Measurements from ENCODE around the gene SLC6A11. TPM values are rescaled to one million over a fixed set of nuclear protein-coding genes. Genes with fewer than 3 reads are reported as not detected.

SLC6A11 gene
- total RNA-seq, 2 experiments from 2014 or later = not detected

- H3K27ac ChIP-seq (ENCODE audit: low read depth, low read length, poor library complexity, severe bottlenecking) = no peak overlapping the region
- no peaks in the 10 kb centered on the region for H3K79me2 ChIP-seq (ENCODE audit: insufficient read depth, low read depth, low read length)
- H3K36me3 ChIP-seq (ENCODE audit: insufficient read depth, low read length) = no peaks in the 10 kb centered on the region
- CTCF ChIA-PET (ENCODE audit: unreplicated experiment) = no interaction called here
- intact Hi-C loops (cut with micrococcal nuclease; ENCODE audit: unreplicated experiment) = no loop called here
- no peak overlapping the region for H3K4me3 ChIP-seq (ENCODE audit: low read depth, low read length, poor library complexity, severe bottlenecking)
- H3K9me3 ChIP-seq (ENCODE audit: low read length) = peaks cover 7% of the 10 kb centered on the region; the same call in 1 of the 2 replicates
- no peaks in the 10 kb centered on the region for H4K20me1 ChIP-seq (ENCODE audit: insufficient read depth, low read length)
- H2AFZ ChIP-seq (ENCODE audit: low read length) = no peak overlapping the region
- DNase-seq (ENCODE audit: low spot score) = no peak
- POLR2A ChIA-PET = no interaction called here
- no peak for TF ChIP-seq CTCF (conservative IDR thresholded peaks at IDR 0.05; ENCODE audit: low read length)
- TF ChIP-seq EZH2phosphoT487 (IDR thresholded peaks at IDR 0.05; ENCODE audit: borderline replicate concordance, low read depth, low read length) = no peak
- BruUV-seq (replicated peaks) = no TSS peak
- H3K9me2 ChIP-seq (ENCODE audit: insufficient read depth, low read length) = no peaks in the 10 kb centered on the region
- H3K4me1 ChIP-seq (ENCODE audit: insufficient read depth, low read length, poor library complexity, severe bottlenecking) = no peaks in the 10 kb centered on the region
- no peak overlapping the region for H3K4me2 ChIP-seq (ENCODE audit: low read length)
These were observed 94.3 kb downstream of the SLC6A11 start for GRCh38 chr3:10910367-10910766.

GRCh38 chr3:10911350-10912002, 95.4 kb downstream of the SLC6A11 start:
- intact Hi-C loops (cut with micrococcal nuclease; ENCODE audit: unreplicated experiment) = no loop called here
- H3K9me2 ChIP-seq (ENCODE audit: insufficient read depth, low read length) = no peaks in the 10 kb centered on the region
- POLR2A ChIA-PET = no interaction called here

More at GRCh38 chr3:10911350-10912002, 95.4 kb downstream of the SLC6A11 start:
- H3K9me3 ChIP-seq (ENCODE audit: low read length) = peaks cover 7% of the 10 kb centered on the region; the same call in 1 of the 2 replicates
- no peak for DNase-seq (ENCODE audit: low spot score)
- no peaks in the 10 kb centered on the region for H4K20me1 ChIP-seq (ENCODE audit: insufficient read depth, low read length)
- TF ChIP-seq EZH2phosphoT487 (IDR thresholded peaks at IDR 0.05; ENCODE audit: borderline replicate concordance, low read depth, low read length) (no peak), CTCF (conservative IDR thresholded peaks at IDR 0.05; ENCODE audit: low read length) (no peak)
- no TSS peak for BruUV-seq (replicated peaks)
- H3K4me3 ChIP-seq (ENCODE audit: low read depth, low read length, poor library complexity, severe bottlenecking) = no peak overlapping the region
- CTCF ChIA-PET (ENCODE audit: unreplicated experiment) = no interaction called here
- H2AFZ ChIP-seq (ENCODE audit: low read length) = no peak overlapping the region
- H3K27ac ChIP-seq (ENCODE audit: low read depth, low read length, poor library complexity, severe bottlenecking) = no peak overlapping the region
- H3K4me2 ChIP-seq (ENCODE audit: low read length) = no peak overlapping the region
- no peaks in the 10 kb centered on the region for H3K79me2 ChIP-seq (ENCODE audit: insufficient read depth, low read depth, low read length)
- H3K4me1 ChIP-seq (ENCODE audit: insufficient read depth, low read length, poor library complexity, severe bottlenecking) = no peaks in the 10 kb centered on the region
- no peaks in the 10 kb centered on the region for H3K36me3 ChIP-seq (ENCODE audit: insufficient read depth, low read length)

Measured in OCI-LY7 (cell line).